Measurements from ENCODE around the gene GABRR2. TPM values are rescaled to one million over a fixed set of nuclear protein-coding genes. Genes with fewer than 3 reads are reported as not detected.

GABRR2 gene
- total RNA-seq, 1 donor from 2014 or later: 0.61 TPM

DNA sequence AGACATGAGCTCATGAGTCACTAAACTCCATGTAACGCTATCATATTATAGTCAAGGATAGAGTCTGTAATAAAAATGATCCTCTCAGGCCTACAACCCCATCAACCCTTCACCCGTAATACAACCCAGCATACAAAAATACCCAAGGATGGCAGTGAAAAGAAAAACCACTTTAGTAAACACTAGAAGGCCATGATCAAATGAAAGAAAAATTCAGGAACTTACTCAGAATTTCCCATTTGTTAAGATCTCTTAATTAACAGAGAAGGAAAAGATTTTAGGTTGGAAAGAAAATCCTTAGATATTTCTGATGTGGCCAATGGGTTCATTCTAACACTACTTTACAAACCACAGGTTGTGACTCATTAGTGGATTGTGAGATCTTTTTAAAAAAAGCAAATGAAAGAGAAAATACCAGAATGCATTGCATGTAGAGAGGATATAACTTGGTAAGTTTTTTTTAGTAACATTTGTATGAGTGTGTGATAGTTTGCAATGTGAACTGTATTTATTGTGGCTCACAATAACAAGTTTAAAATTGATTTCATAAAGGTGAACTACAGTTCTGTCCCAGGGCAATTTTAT lies 45.4 kb upstream of the GABRR2 start:
- Histone ChIP-seq H4K20me1 (ENCODE audit: insufficient read depth, low read length) (no peaks in the 10 kb centered on the region), H3K9ac (ENCODE audit: low read length) (no peak overlapping the region), H3K27ac (ENCODE audit: low read depth, low read length) (peak overlapping the region; percentile 38), H2AFZ (ENCODE audit: low read depth, low read length) (no peak overlapping the region), H3K4me1 (ENCODE audit: insufficient read depth, low read length) (no peaks in the 10 kb centered on the region), H3K9me3 (ENCODE audit: insufficient read depth, low read depth, low read length) (no peaks in the 10 kb centered on the region), H3K79me2 (ENCODE audit: insufficient read depth, low read length) (no peaks in the 10 kb centered on the region), H3K36me3 (ENCODE audit: insufficient read depth, low read length) (no peaks in the 10 kb centered on the region), H3K27me3 (ENCODE audit: insufficient read depth, low read length) (peaks cover 3% of the 10 kb centered on the region), H3K4me3 (ENCODE audit: insufficient read depth, low read depth, low read length) (no peak overlapping the region), H3K4me2 (ENCODE audit: low read length) (peak overlapping the region; percentile 31)
- DNase-seq (ENCODE audit: low read depth): peak; percentile 87
- no peaks in the 10 kb centered on the region for H3K36me3 Mint-ChIP-seq (ENCODE audit: low read depth, unreplicated experiment)
- H3K4me3 Mint-ChIP-seq (ENCODE audit: unreplicated experiment): no peak overlapping the region
- TF ChIP-seq, protein P1, sequence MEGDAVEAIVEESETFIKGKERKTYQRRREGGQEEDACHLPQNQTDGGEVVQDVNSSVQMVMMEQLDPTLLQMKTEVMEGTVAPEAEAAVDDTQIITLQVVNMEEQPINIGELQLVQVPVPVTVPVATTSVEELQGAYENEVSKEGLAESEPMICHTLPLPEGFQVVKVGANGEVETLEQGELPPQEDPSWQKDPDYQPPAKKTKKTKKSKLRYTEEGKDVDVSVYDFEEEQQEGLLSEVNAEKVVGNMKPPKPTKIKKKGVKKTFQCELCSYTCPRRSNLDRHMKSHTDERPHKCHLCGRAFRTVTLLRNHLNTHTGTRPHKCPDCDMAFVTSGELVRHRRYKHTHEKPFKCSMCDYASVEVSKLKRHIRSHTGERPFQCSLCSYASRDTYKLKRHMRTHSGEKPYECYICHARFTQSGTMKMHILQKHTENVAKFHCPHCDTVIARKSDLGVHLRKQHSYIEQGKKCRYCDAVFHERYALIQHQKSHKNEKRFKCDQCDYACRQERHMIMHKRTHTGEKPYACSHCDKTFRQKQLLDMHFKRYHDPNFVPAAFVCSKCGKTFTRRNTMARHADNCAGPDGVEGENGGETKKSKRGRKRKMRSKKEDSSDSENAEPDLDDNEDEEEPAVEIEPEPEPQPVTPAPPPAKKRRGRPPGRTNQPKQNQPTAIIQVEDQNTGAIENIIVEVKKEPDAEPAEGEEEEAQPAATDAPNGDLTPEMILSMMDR (IDR thresholded peaks at IDR 0.05; ENCODE audit: insufficient read depth, low read depth, low read length): no peak
- TF ChIP-seq EZH2 (IDR thresholded peaks at IDR 0.05; ENCODE audit: insufficient read depth, low read length): no peak
- H3K9me3 Mint-ChIP-seq (ENCODE audit: unreplicated experiment): peaks cover 4% of the 10 kb centered on the region
- H3K27ac Mint-ChIP-seq (ENCODE audit: unreplicated experiment): peak overlapping the region; percentile 44
- H3K27me3 Mint-ChIP-seq (ENCODE audit: low read depth, unreplicated experiment): no peaks in the 10 kb centered on the region
- peak; percentile 56 for FAIRE-seq
- H3K4me1 Mint-ChIP-seq (ENCODE audit: low read depth, unreplicated experiment): peaks cover 11% of the 10 kb centered on the region

- H3K27me3 ChIP-seq (ENCODE audit: insufficient read depth, low read length): peaks cover 3% of the 10 kb centered on the region
- no peak for DNase-seq (ENCODE audit: low read depth)
- peak overlapping the region; percentile 45 for H3K27ac Mint-ChIP-seq (ENCODE audit: unreplicated experiment)
These were observed 44.5 kb upstream of the GABRR2 start for GRCh38 chr6:89359561-89359960.

DNA sequence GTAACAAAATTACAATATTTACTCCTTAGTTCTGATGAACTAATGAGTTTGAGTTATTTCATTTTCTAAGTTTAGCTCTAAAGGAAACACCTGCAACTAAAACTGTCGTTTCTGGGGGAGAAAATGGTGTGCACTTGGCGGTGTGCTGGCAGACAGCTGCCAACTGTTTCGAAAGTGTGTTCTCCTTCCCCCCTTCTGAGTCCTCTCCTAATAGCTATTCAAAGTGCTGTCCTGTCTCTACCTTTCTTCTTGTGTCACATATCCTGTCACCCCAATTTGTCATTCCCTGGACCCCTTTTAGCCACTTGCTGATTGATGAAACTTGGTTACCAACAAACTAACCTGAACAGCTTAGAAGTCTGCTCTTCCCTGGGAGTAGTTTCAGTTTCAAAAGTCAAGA lies 42.3 kb upstream of the GABRR2 start:
- no peak overlapping the region for H3K4me3 Mint-ChIP-seq (ENCODE audit: unreplicated experiment)
- peaks cover 14% of the 10 kb centered on the region for H3K4me1 Mint-ChIP-seq (ENCODE audit: low read depth, unreplicated experiment)
- Histone ChIP-seq H3K27me3 (ENCODE audit: insufficient read depth, low read length) (no peaks in the 10 kb centered on the region), H3K9me3 (ENCODE audit: insufficient read depth, low read depth, low read length) (no peaks in the 10 kb centered on the region), H3K4me2 (ENCODE audit: low read length) (no peak overlapping the region), H3K27ac (ENCODE audit: low read depth, low read length) (no peak overlapping the region), H3K9ac (ENCODE audit: low read length) (no peak overlapping the region), H2AFZ (ENCODE audit: low read depth, low read length) (no peak overlapping the region), H3K79me2 (ENCODE audit: insufficient read depth, low read length) (peaks cover 10% of the 10 kb centered on the region), H3K4me1 (ENCODE audit: insufficient read depth, low read length) (no peaks in the 10 kb centered on the region), H3K36me3 (ENCODE audit: insufficient read depth, low read length) (no peaks in the 10 kb centered on the region), H3K4me3 (ENCODE audit: insufficient read depth, low read depth, low read length) (no peak overlapping the region), H4K20me1 (ENCODE audit: insufficient read depth, low read length) (no peaks in the 10 kb centered on the region)
- FAIRE-seq (no peak), DNase-seq (ENCODE audit: low read depth) (no peak)
- TF ChIP-seq, protein P1 (IDR thresholded peaks at IDR 0.05; ENCODE audit: insufficient read depth, low read depth, low read length): no peak
- no peak for TF ChIP-seq EZH2 (IDR thresholded peaks at IDR 0.05; ENCODE audit: insufficient read depth, low read length)
- peaks cover 1% of the 10 kb centered on the region for H3K9me3 Mint-ChIP-seq (ENCODE audit: unreplicated experiment)
- no peaks in the 10 kb centered on the region for H3K27me3 Mint-ChIP-seq (ENCODE audit: low read depth, unreplicated experiment)
- no peak overlapping the region for H3K27ac Mint-ChIP-seq (ENCODE audit: unreplicated experiment)
- H3K36me3 Mint-ChIP-seq (ENCODE audit: low read depth, unreplicated experiment): no peaks in the 10 kb centered on the region

More at GRCh38 chr6:89359561-89359960, 44.5 kb upstream of the GABRR2 start:
- H3K36me3 Mint-ChIP-seq (ENCODE audit: low read depth, unreplicated experiment): no peaks in the 10 kb centered on the region
- H3K27me3 Mint-ChIP-seq (ENCODE audit: low read depth, unreplicated experiment): no peaks in the 10 kb centered on the region
- H3K9me3 Mint-ChIP-seq (ENCODE audit: unreplicated experiment): peaks cover 4% of the 10 kb centered on the region
- H3K4me3 Mint-ChIP-seq (ENCODE audit: unreplicated experiment): no peak overlapping the region
- Histone ChIP-seq H3K27ac (ENCODE audit: low read depth, low read length) (no peak overlapping the region), H4K20me1 (ENCODE audit: insufficient read depth, low read length) (no peaks in the 10 kb centered on the region), H3K4me2 (ENCODE audit: low read length) (no peak overlapping the region), H2AFZ (ENCODE audit: low read depth, low read length) (no peak overlapping the region), H3K4me1 (ENCODE audit: insufficient read depth, low read length) (no peaks in the 10 kb centered on the region), H3K79me2 (ENCODE audit: insufficient read depth, low read length) (no peaks in the 10 kb centered on the region), H3K4me3 (ENCODE audit: insufficient read depth, low read depth, low read length) (no peak overlapping the region), H3K36me3 (ENCODE audit: insufficient read depth, low read length) (no peaks in the 10 kb centered on the region), H3K9ac (ENCODE audit: low read length) (no peak overlapping the region), H3K9me3 (ENCODE audit: insufficient read depth, low read depth, low read length) (no peaks in the 10 kb centered on the region)
- FAIRE-seq: no peak
- H3K4me1 Mint-ChIP-seq (ENCODE audit: low read depth, unreplicated experiment): peaks cover 11% of the 10 kb centered on the region
- TF ChIP-seq EZH2 (IDR thresholded peaks at IDR 0.05; ENCODE audit: insufficient read depth, low read length): no peak
- TF ChIP-seq, protein P1 (IDR thresholded peaks at IDR 0.05; ENCODE audit: insufficient read depth, low read depth, low read length): no peak
